ENCODE results near the gene KANK2.

Gene KANK2

DNA sequence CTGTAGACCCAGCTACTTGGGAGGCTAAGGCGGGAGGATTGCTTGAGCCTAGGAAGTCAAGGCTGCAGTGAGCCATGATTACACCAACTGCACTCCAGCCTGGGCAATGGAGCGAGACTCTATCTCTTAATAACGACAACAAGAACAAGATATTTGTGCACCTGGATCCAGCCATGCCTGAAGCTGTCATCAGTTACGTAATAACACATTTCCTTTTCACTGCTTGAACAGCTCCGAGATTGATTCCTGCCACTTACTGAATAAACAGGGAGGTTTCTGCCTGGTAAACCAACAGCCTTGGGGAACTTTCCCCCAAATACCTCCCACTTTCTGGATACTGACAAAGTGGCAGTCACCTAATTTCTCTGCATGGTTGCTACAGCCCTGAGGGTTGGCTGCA lies 5.4 kb downstream of the KANK2 start:
- no peak for TF ChIP-seq SIN3A (IDR thresholded peaks at IDR 0.05; ENCODE audit: borderline replicate concordance, insufficient read depth, low read length)
- no peak for TF ChIP-seq POLR2AphosphoS5 (IDR thresholded peaks at IDR 0.05; ENCODE audit: low read depth, low read length)
- no peak for TF ChIP-seq TAF1 (IDR thresholded peaks at IDR 0.05; ENCODE audit: borderline replicate concordance, insufficient read depth, low read length)
- no peak for TF ChIP-seq FOXP2 (optimal IDR thresholded peaks at IDR 0.05; ENCODE audit: borderline replicate concordance, extremely low read depth, extremely low read length, insufficient read depth)
- TF ChIP-seq, protein P1, sequence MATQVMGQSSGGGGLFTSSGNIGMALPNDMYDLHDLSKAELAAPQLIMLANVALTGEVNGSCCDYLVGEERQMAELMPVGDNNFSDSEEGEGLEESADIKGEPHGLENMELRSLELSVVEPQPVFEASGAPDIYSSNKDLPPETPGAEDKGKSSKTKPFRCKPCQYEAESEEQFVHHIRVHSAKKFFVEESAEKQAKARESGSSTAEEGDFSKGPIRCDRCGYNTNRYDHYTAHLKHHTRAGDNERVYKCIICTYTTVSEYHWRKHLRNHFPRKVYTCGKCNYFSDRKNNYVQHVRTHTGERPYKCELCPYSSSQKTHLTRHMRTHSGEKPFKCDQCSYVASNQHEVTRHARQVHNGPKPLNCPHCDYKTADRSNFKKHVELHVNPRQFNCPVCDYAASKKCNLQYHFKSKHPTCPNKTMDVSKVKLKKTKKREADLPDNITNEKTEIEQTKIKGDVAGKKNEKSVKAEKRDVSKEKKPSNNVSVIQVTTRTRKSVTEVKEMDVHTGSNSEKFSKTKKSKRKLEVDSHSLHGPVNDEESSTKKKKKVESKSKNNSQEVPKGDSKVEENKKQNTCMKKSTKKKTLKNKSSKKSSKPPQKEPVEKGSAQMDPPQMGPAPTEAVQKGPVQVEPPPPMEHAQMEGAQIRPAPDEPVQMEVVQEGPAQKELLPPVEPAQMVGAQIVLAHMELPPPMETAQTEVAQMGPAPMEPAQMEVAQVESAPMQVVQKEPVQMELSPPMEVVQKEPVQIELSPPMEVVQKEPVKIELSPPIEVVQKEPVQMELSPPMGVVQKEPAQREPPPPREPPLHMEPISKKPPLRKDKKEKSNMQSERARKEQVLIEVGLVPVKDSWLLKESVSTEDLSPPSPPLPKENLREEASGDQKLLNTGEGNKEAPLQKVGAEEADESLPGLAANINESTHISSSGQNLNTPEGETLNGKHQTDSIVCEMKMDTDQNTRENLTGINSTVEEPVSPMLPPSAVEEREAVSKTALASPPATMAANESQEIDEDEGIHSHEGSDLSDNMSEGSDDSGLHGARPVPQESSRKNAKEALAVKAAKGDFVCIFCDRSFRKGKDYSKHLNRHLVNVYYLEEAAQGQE (IDR thresholded peaks at IDR 0.05; ENCODE audit: insufficient read depth in 1 of 2, low read depth in 2 of 2, low read length in 2 of 2) = no peak

DNA sequence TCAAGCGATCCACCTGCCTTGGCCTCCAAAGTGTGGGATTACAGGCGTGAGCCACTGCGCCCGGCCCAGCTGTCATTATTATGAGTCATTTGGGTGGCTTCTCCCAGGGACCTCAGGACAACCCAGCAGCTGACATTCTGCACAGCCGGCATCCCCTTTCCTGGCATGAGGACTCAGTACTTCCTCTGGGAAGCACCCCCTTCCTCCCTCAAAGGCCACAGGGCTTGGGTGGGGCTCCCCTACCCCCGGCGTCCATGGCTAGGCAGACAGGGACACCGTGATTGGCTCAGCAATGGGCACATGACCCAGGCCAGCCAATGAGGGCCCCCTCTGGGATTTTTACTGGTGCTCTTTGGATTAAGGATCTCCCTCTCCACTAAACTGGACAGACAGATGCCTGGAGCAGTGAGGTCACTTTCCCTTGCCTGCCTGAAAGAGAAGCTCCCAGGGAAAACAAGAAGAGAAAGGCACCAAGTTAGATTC lies 6.0 kb downstream of the KANK2 start:
- TF ChIP-seq, protein P1 (IDR thresholded peaks at IDR 0.05; ENCODE audit: insufficient read depth in 1 of 2, low read depth in 2 of 2, low read length in 2 of 2) = no peak
- TF ChIP-seq SIN3A (IDR thresholded peaks at IDR 0.05; ENCODE audit: borderline replicate concordance, insufficient read depth, low read length) (no peak), TAF1 (IDR thresholded peaks at IDR 0.05; ENCODE audit: borderline replicate concordance, insufficient read depth, low read length) (no peak), FOXP2 (optimal IDR thresholded peaks at IDR 0.05; ENCODE audit: borderline replicate concordance, extremely low read depth, extremely low read length, insufficient read depth) (no peak), POLR2AphosphoS5 (IDR thresholded peaks at IDR 0.05; ENCODE audit: low read depth, low read length) (no peak)

DNA sequence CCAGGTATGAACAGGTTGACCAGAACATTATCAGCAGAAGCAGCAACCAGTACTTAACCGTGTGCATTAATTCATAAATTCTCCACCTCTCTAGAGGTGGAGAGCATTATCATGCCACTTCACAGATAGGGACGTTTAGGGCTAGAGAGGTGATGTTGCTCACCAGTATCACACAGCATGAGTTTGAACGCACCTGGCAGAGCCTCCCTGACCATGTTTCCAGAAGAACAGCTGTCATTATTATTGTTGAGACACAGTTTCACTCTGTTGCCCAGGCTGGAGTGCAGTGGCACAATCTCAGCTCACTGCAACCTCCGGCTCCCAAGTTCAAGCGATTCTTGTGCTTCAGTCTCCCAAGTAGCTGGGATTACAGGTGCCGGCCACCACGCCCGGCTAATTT lies 6.8 kb downstream of the KANK2 start:
- no peak for TF ChIP-seq POLR2AphosphoS5 (IDR thresholded peaks at IDR 0.05; ENCODE audit: low read depth, low read length)
- no peak for TF ChIP-seq TAF1 (IDR thresholded peaks at IDR 0.05; ENCODE audit: borderline replicate concordance, insufficient read depth, low read length)
- no peak for TF ChIP-seq SIN3A (IDR thresholded peaks at IDR 0.05; ENCODE audit: borderline replicate concordance, insufficient read depth, low read length)
- TF ChIP-seq, protein P1 (IDR thresholded peaks at IDR 0.05; ENCODE audit: insufficient read depth in 1 of 2, low read depth in 2 of 2, low read length in 2 of 2) = no peak
- TF ChIP-seq FOXP2 (optimal IDR thresholded peaks at IDR 0.05; ENCODE audit: borderline replicate concordance, extremely low read depth, extremely low read length, insufficient read depth) = no peak

DNA sequence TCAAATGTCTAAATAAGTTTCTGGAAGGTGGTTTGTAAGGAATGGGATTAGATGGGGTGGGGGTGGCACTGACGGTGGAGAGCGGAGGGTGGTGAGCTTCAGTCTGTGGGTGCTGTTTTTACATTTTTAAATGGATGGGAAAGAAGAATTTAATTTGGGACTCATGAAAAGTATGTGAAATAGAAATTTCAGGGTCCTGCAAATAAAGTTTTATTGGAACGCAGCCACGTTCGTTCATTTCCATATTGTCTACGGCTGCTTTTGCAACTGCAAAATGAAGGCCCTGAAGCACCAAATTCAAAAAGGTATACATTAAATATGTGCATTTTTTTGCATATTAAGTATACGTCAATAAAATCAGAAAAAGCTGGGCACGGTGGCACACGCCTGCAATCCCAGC lies 9.9 kb downstream of the KANK2 start:
- TF ChIP-seq FOXP2 (optimal IDR thresholded peaks at IDR 0.05; ENCODE audit: borderline replicate concordance, extremely low read depth, extremely low read length, insufficient read depth) = no peak
- TF ChIP-seq TAF1 (IDR thresholded peaks at IDR 0.05; ENCODE audit: borderline replicate concordance, insufficient read depth, low read length) = no peak
- no peak for TF ChIP-seq POLR2AphosphoS5 (IDR thresholded peaks at IDR 0.05; ENCODE audit: low read depth, low read length)
- TF ChIP-seq, protein P1 (IDR thresholded peaks at IDR 0.05; ENCODE audit: insufficient read depth in 1 of 2, low read depth in 2 of 2, low read length in 2 of 2) = no peak
- no peak for TF ChIP-seq SIN3A (IDR thresholded peaks at IDR 0.05; ENCODE audit: borderline replicate concordance, insufficient read depth, low read length)

DNA sequence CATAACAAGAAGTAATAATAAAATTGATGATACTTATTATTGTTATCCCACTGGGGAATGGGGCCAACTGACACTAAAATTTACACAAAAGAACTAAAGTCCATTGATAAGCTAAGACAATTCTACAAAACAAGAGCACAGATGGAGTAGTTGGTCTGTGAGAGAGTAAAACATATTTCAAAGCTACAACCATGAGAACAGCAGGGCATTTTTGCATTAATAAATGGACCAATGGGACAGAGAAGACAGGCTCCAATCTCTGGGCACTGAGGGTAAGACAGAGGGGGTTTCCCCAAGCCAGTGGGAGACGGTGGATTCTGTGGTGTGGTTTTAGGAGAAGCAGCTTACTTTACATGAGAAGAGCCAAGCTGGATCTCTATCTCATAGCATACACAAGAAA lies 14.4 kb downstream of the KANK2 start:
- no peak for TF ChIP-seq SIN3A (IDR thresholded peaks at IDR 0.05; ENCODE audit: borderline replicate concordance, insufficient read depth, low read length)
- TF ChIP-seq, protein P1 (IDR thresholded peaks at IDR 0.05; ENCODE audit: insufficient read depth in 1 of 2, low read depth in 2 of 2, low read length in 2 of 2) = no peak
- no peak for TF ChIP-seq TAF1 (IDR thresholded peaks at IDR 0.05; ENCODE audit: borderline replicate concordance, insufficient read depth, low read length)
